ENCODE measurements around the gene PLB1.
"Not testable (repeated sequence)": the region's sequence is repeated elsewhere in the genome, so short reads cannot be mapped to it uniquely, and the experiment has no call there.

The PLB1 gene

DNA sequence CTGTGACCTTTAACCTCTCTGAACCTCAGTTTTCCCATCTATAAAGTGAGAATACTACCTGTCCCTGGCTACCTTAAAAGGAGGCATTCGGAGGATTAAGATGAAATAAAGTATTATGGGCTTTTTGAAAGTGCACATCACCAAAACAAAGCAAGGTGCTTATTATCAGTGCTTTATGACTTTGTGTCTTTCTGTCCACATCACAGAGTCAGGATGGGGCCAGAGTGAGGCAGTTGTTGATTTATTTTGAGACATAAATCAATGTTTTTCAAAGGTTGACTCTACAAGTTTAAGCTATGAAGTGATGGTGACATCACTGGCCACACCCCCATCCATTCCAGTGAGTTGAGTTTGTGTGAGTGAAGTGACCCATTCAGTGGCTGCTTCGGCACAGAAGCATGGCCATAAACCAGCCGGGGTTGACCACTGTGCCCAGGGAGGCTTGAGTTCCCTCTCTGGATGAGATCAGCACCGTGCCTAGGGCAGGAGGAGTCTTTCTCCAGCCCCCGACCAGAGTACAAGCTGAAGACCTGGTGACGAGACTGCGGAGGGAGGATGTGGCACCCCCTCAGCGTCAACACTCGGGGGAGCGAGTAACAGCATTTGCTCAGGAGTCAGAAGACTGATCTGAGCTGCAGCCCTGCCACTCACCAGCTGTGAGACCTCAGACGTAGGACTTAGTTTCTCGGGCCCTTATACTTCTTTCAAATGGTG, 166.8 kb downstream of the PLB1 start:
- Histone ChIP-seq H3K4me1 (ENCODE audit: control insufficient read depth, insufficient read depth, low read length) (peaks cover 62% of the 10 kb centered on the region), H3K9me3 (ENCODE audit: control insufficient read depth in 2 of 2, low read length in 2 of 2) (no peaks in the 10 kb centered on the region), H3K9ac (ENCODE audit: low read length in 2 of 2) (no peak overlapping the region), H3K4me3 (ENCODE audit: low read length in 2 of 2) (no peak overlapping the region), H3K27me3 (ENCODE audit: control insufficient read depth in 1 of 2, insufficient read depth in 2 of 2, low read length in 2 of 2) (no peaks in the 10 kb centered on the region), H3K27ac (ENCODE audit: low read length) (peak overlapping the region; percentile 95), H3K36me3 (ENCODE audit: control insufficient read depth in 2 of 2, insufficient read depth in 2 of 2, low read length in 2 of 2) (no peaks in the 10 kb centered on the region)

DNA sequence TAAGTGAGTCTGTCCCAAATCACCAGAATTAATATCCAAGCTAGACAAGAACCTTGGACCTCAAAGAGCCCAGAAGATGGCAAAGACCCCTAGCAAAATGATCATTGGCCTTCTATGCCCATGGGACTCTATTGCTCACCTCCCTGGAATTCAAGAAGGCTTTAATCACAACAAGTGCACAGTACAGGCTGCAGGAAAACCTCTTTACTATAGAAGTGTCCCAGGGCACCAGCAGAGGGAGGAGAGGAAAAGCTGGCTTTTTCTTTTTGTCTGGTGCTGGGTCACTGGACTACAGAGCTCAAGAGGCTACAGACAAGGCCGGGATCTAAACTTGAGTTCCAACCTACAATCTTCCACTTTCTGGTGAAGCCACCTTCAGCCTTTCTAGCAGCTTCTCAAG, 167.5 kb downstream of the PLB1 start:
- Histone ChIP-seq H3K9ac (ENCODE audit: low read length in 2 of 2) (no peak overlapping the region), H3K36me3 (ENCODE audit: control insufficient read depth in 2 of 2, insufficient read depth in 2 of 2, low read length in 2 of 2) (no peaks in the 10 kb centered on the region), H3K27ac (ENCODE audit: low read length) (peak overlapping the region; percentile 95), H3K27me3 (ENCODE audit: control insufficient read depth in 1 of 2, insufficient read depth in 2 of 2, low read length in 2 of 2) (no peaks in the 10 kb centered on the region), H3K4me3 (ENCODE audit: low read length in 2 of 2) (no peak overlapping the region), H3K9me3 (ENCODE audit: control insufficient read depth in 2 of 2, low read length in 2 of 2) (no peaks in the 10 kb centered on the region), H3K4me1 (ENCODE audit: control insufficient read depth, insufficient read depth, low read length) (peaks cover 62% of the 10 kb centered on the region)

- Histone ChIP-seq H3K4me1 (ENCODE audit: control insufficient read depth, insufficient read depth, low read length) (peaks cover 64% of the 10 kb centered on the region), H3K9ac (ENCODE audit: low read length in 2 of 2) (peak overlapping the region; percentile 36 to 42), H3K4me3 (ENCODE audit: low read length in 2 of 2) (peak overlapping the region; percentile 23 to 49), H3K9me3 (ENCODE audit: control insufficient read depth in 2 of 2, low read length in 2 of 2) (no peaks in the 10 kb centered on the region), H3K36me3 (ENCODE audit: control insufficient read depth in 2 of 2, insufficient read depth in 2 of 2, low read length in 2 of 2) (no peaks in the 10 kb centered on the region), H3K27ac (ENCODE audit: low read length) (peak overlapping the region; percentile 95), H3K27me3 (ENCODE audit: control insufficient read depth in 1 of 2, insufficient read depth in 2 of 2, low read length in 2 of 2) (no peaks in the 10 kb centered on the region)
Observed at GRCh38 chr2:28664120-28664842, 168.4 kb downstream of the PLB1 start.

- peaks cover 64% of the 10 kb centered on the region for H3K4me1 ChIP-seq (ENCODE audit: control insufficient read depth, insufficient read depth, low read length)
- H3K9me3 ChIP-seq (ENCODE audit: control insufficient read depth in 2 of 2, low read length in 2 of 2) = no peaks in the 10 kb centered on the region
- no peaks in the 10 kb centered on the region for H3K27me3 ChIP-seq (ENCODE audit: control insufficient read depth in 1 of 2, insufficient read depth in 2 of 2, low read length in 2 of 2)
- no peaks in the 10 kb centered on the region for H3K36me3 ChIP-seq (ENCODE audit: control insufficient read depth in 2 of 2, insufficient read depth in 2 of 2, low read length in 2 of 2)
- H3K9ac ChIP-seq (ENCODE audit: low read length in 2 of 2) = peak overlapping the region; percentile 46 to 55
- peak overlapping the region; percentile 23 to 49 for H3K4me3 ChIP-seq (ENCODE audit: low read length in 2 of 2)
- H3K27ac ChIP-seq (ENCODE audit: low read length) = peak overlapping the region; percentile 95
Observed at GRCh38 chr2:28665041-28665704, 169.3 kb downstream of the PLB1 start.

- Histone ChIP-seq H3K4me1 (ENCODE audit: control insufficient read depth, insufficient read depth, low read length) (peaks cover 57% of the 10 kb centered on the region), H3K9ac (ENCODE audit: low read length in 2 of 2) (peak overlapping the region; percentile 1 to 46), H3K27ac (ENCODE audit: low read length) (peak overlapping the region; percentile 95), H3K4me3 (ENCODE audit: low read length in 2 of 2) (peak overlapping the region in 1 of 2 donors; percentile 17)
- H3K9me3 ChIP-seq (ENCODE audit: control insufficient read depth in 2 of 2, low read length in 2 of 2); H3K36me3 ChIP-seq (ENCODE audit: control insufficient read depth in 2 of 2, insufficient read depth in 2 of 2, low read length in 2 of 2); H3K27me3 ChIP-seq (ENCODE audit: control insufficient read depth in 1 of 2, insufficient read depth in 2 of 2, low read length in 2 of 2): not testable (repeated sequence)
Observed at GRCh38 chr2:28665811-28666377, 170.0 kb downstream of the PLB1 start.

- Histone ChIP-seq H3K4me1 (ENCODE audit: control insufficient read depth, insufficient read depth, low read length) (peaks cover 50% of the 10 kb centered on the region), H3K27ac (ENCODE audit: low read length) (peak overlapping the region; percentile 95)
Observed at GRCh38 chr2:28666496-28667184, 170.8 kb downstream of the PLB1 start.

DNA sequence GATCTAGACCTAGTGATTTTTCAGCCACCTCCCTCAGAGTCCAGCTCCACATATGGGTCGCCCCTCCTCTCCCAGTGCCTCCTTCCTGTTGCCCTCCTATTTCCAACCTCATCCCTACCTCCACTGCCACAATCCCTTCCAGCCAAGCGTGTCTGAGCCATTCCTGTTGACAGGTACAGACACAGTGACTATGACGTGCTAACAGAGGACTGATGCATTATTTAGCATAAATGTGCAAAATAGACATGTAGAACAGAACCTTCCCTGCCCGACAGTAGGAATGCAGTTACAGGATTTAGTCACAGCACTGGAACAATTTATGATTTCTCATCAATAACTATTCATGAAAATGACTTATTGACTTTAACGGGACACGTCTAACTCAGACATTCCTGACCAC, 171.4 kb downstream of the PLB1 start:
- Histone ChIP-seq H3K9ac (ENCODE audit: low read length in 2 of 2) (no peak overlapping the region), H3K27me3 (ENCODE audit: control insufficient read depth in 1 of 2, insufficient read depth in 2 of 2, low read length in 2 of 2) (no peaks in the 10 kb centered on the region), H3K4me3 (ENCODE audit: low read length in 2 of 2) (no peak overlapping the region), H3K4me1 (ENCODE audit: control insufficient read depth, insufficient read depth, low read length) (peaks cover 44% of the 10 kb centered on the region), H3K36me3 (ENCODE audit: control insufficient read depth in 2 of 2, insufficient read depth in 2 of 2, low read length in 2 of 2) (no peaks in the 10 kb centered on the region), H3K27ac (ENCODE audit: low read length) (peak overlapping the region; percentile 24), H3K9me3 (ENCODE audit: control insufficient read depth in 2 of 2, low read length in 2 of 2) (no peaks in the 10 kb centered on the region)

More at GRCh38 chr2:28666496-28667184, 170.8 kb downstream of the PLB1 start:
- no peak overlapping the region for H3K4me3 ChIP-seq (ENCODE audit: low read length in 2 of 2)
- no peaks in the 10 kb centered on the region for H3K9me3 ChIP-seq (ENCODE audit: control insufficient read depth in 2 of 2, low read length in 2 of 2)
- H3K9ac ChIP-seq (ENCODE audit: low read length in 2 of 2) = no peak overlapping the region
- H3K27me3 ChIP-seq (ENCODE audit: control insufficient read depth in 1 of 2, insufficient read depth in 2 of 2, low read length in 2 of 2) = no peaks in the 10 kb centered on the region
- H3K36me3 ChIP-seq (ENCODE audit: control insufficient read depth in 2 of 2, insufficient read depth in 2 of 2, low read length in 2 of 2) = no peaks in the 10 kb centered on the region

- Histone ChIP-seq H3K27me3 (ENCODE audit: control insufficient read depth in 1 of 2, insufficient read depth in 2 of 2, low read length in 2 of 2) (no peaks in the 10 kb centered on the region), H3K9ac (ENCODE audit: low read length in 2 of 2) (no peak overlapping the region), H3K4me1 (ENCODE audit: control insufficient read depth, insufficient read depth, low read length) (peaks cover 36% of the 10 kb centered on the region), H3K4me3 (ENCODE audit: low read length in 2 of 2) (no peak overlapping the region), H3K27ac (ENCODE audit: low read length) (no peak overlapping the region), H3K9me3 (ENCODE audit: control insufficient read depth in 2 of 2, low read length in 2 of 2) (no peaks in the 10 kb centered on the region), H3K36me3 (ENCODE audit: control insufficient read depth in 2 of 2, insufficient read depth in 2 of 2, low read length in 2 of 2) (no peaks in the 10 kb centered on the region)
Observed at GRCh38 chr2:28668106-28668814, 172.4 kb downstream of the PLB1 start.

DNA sequence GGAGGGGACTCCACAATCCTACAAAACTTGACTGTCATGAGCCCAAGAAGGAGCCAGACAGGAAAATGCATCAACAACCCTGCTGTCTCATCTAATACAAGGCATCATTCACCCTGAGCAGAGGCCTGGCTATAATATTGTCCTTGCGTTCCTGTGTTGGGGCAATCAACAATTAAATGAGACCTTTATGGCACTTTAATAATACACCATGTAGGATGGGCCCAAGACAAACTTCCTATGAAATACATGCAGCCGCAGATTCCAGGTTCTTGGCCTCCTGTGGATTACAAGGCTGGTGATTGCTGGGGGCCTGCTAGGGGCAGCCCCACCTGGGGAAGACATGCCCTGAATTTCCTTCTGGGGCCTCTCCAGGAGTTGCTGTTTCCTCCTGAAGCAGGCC, 173.0 kb downstream of the PLB1 start:
- H3K36me3 ChIP-seq (ENCODE audit: control insufficient read depth in 2 of 2, insufficient read depth in 2 of 2, low read length in 2 of 2) = no peaks in the 10 kb centered on the region
- no peak overlapping the region for H3K4me3 ChIP-seq (ENCODE audit: low read length in 2 of 2)
- H3K27me3 ChIP-seq (ENCODE audit: control insufficient read depth in 1 of 2, insufficient read depth in 2 of 2, low read length in 2 of 2) = no peaks in the 10 kb centered on the region
- peaks cover 33% of the 10 kb centered on the region for H3K4me1 ChIP-seq (ENCODE audit: control insufficient read depth, insufficient read depth, low read length)
- H3K9ac ChIP-seq (ENCODE audit: low read length in 2 of 2) = no peak overlapping the region
- no peak overlapping the region for H3K27ac ChIP-seq (ENCODE audit: low read length)
- H3K9me3 ChIP-seq (ENCODE audit: control insufficient read depth in 2 of 2, low read length in 2 of 2) = peaks cover 0 to 4% of the 10 kb centered on the region in 2 donors

GRCh38 chr2:28670856-28671255, 175.0 kb downstream of the PLB1 start:
- Histone ChIP-seq H3K27ac (ENCODE audit: low read length) (no peak overlapping the region), H3K36me3 (ENCODE audit: control insufficient read depth in 2 of 2, insufficient read depth in 2 of 2, low read length in 2 of 2) (no peaks in the 10 kb centered on the region), H3K9ac (ENCODE audit: low read length in 2 of 2) (no peak overlapping the region)

More at GRCh38 chr2:28670856-28671255, 175.0 kb downstream of the PLB1 start:
- Histone ChIP-seq H3K4me1 (ENCODE audit: control insufficient read depth, insufficient read depth, low read length) (peaks cover 24% of the 10 kb centered on the region), H3K9me3 (ENCODE audit: control insufficient read depth in 2 of 2, low read length in 2 of 2) (peaks cover 0 to 4% of the 10 kb centered on the region in 2 donors), H3K27me3 (ENCODE audit: control insufficient read depth in 1 of 2, insufficient read depth in 2 of 2, low read length in 2 of 2) (no peaks in the 10 kb centered on the region), H3K4me3 (ENCODE audit: low read length in 2 of 2) (no peak overlapping the region)
